ENCODE data around the gene SIDT2.

The SIDT2 gene

DNA sequence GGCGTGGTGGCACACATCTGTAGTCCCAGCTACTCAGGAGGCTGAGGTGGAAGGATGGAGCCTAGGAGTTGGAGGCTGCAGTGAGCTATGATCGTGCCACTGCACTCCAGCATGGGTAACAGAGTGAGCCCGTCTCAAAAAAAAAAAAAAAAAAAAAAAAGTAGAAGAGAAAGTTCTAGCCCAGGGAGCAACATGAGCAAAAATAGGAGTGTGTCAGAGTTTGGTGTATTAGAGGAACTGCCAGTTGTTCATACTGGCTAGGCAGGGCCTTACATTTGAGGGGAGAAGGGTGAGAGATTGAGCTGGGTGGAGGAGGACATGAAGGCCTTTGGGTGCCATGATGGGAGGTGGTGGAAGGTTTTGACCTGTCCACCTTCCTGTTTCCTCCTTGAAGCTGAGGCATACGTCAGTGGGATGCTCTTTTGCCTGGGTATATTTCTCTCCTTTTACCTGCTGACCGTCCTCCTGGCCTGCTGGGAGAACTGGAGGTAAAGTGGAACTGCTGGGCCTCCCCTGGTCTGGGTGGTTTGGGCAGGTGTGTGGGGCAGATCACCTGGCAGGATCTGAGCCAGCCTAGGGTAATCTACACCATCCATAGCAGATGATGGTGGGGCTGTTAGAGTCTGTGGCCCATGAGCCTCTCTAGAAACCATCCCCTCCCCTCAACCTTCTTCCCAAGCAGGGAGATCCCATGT lies 7.3 kb downstream of the SIDT2 start:
- Histone ChIP-seq H3K4me2 (ENCODE audit: low read length) (no peak overlapping the region), H3K9me3 (ENCODE audit: control insufficient read depth, low read length) (no peaks in the 10 kb centered on the region), H3K27me3 (ENCODE audit: control insufficient read depth, insufficient read depth, low read length) (no peaks in the 10 kb centered on the region), H3K4me3 (ENCODE audit: low read depth, low read length) (no peak overlapping the region), H3K9ac (no peak overlapping the region), H3K4me1 (peaks cover 2% of the 10 kb centered on the region), H3K79me2 (no peaks in the 10 kb centered on the region), H3K27ac (no peak overlapping the region), H2AFZ (no peak overlapping the region), H3K36me3 (ENCODE audit: control insufficient read depth, insufficient read depth, low read length) (no peaks in the 10 kb centered on the region)
- TF ChIP-seq, protein P1, sequence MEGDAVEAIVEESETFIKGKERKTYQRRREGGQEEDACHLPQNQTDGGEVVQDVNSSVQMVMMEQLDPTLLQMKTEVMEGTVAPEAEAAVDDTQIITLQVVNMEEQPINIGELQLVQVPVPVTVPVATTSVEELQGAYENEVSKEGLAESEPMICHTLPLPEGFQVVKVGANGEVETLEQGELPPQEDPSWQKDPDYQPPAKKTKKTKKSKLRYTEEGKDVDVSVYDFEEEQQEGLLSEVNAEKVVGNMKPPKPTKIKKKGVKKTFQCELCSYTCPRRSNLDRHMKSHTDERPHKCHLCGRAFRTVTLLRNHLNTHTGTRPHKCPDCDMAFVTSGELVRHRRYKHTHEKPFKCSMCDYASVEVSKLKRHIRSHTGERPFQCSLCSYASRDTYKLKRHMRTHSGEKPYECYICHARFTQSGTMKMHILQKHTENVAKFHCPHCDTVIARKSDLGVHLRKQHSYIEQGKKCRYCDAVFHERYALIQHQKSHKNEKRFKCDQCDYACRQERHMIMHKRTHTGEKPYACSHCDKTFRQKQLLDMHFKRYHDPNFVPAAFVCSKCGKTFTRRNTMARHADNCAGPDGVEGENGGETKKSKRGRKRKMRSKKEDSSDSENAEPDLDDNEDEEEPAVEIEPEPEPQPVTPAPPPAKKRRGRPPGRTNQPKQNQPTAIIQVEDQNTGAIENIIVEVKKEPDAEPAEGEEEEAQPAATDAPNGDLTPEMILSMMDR (IDR thresholded peaks at IDR 0.05): no peak

DNA sequence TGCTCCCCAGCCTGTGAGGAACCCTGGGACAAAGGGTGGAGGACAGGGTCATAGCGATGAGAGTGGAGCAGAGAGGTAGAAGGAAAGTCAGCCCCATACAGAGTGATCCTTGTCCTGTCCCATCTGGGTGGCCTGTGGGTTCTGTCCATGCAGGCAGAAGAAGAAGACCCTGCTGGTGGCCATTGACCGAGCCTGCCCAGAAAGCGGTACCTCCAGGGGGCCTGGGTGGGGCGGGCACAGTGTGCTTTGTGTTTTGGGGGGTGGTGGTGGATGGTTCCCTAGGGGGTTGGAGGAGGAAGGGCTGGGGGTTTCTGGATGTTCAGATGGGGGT lies 7.9 kb downstream of the SIDT2 start:
- no peaks in the 10 kb centered on the region for H3K36me3 ChIP-seq (ENCODE audit: control insufficient read depth, insufficient read depth, low read length)
- H3K4me3 ChIP-seq (ENCODE audit: low read depth, low read length): no peak overlapping the region
- H3K79me2 ChIP-seq: no peaks in the 10 kb centered on the region
- H3K4me1 ChIP-seq: no peaks in the 10 kb centered on the region
- TF ChIP-seq, protein P1 (IDR thresholded peaks at IDR 0.05): no peak
- no peaks in the 10 kb centered on the region for H3K27me3 ChIP-seq (ENCODE audit: control insufficient read depth, insufficient read depth, low read length)
- H3K4me2 ChIP-seq (ENCODE audit: low read length): no peak overlapping the region
- H2AFZ ChIP-seq: no peak overlapping the region
- no peak overlapping the region for H3K27ac ChIP-seq
- H3K9ac ChIP-seq: no peak overlapping the region
- no peaks in the 10 kb centered on the region for H3K9me3 ChIP-seq (ENCODE audit: control insufficient read depth, low read length)

DNA sequence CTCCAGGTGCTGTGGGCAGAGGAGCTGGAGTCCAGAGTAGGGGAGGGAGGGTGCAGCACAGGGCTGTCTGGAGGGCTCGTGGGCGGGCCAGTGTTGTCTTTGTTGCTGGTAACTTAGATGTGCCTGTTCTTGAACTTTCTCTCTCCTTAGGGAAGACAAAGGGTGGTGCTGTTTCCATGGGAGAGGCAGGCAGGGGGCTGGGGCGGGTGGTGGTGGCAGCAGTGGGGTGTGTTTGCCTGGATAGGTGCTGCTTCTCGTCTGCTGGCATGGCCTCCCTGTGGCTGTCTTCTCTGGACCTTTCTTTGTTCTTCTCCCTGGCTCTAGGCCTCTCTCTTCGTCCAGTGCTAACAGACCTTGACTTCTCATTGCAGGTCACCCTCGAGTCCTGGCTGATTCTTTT lies 8.5 kb downstream of the SIDT2 start:
- Histone ChIP-seq H3K4me1 (no peaks in the 10 kb centered on the region), H3K27ac (no peak overlapping the region), H3K9me3 (ENCODE audit: control insufficient read depth, low read length) (no peaks in the 10 kb centered on the region), H3K36me3 (ENCODE audit: control insufficient read depth, insufficient read depth, low read length) (no peaks in the 10 kb centered on the region), H3K4me3 (ENCODE audit: low read depth, low read length) (no peak overlapping the region), H2AFZ (no peak overlapping the region), H3K9ac (no peak overlapping the region), H3K4me2 (ENCODE audit: low read length) (no peak overlapping the region), H3K79me2 (no peaks in the 10 kb centered on the region), H3K27me3 (ENCODE audit: control insufficient read depth, insufficient read depth, low read length) (no peaks in the 10 kb centered on the region)
- TF ChIP-seq, protein P1 (IDR thresholded peaks at IDR 0.05): no peak

DNA sequence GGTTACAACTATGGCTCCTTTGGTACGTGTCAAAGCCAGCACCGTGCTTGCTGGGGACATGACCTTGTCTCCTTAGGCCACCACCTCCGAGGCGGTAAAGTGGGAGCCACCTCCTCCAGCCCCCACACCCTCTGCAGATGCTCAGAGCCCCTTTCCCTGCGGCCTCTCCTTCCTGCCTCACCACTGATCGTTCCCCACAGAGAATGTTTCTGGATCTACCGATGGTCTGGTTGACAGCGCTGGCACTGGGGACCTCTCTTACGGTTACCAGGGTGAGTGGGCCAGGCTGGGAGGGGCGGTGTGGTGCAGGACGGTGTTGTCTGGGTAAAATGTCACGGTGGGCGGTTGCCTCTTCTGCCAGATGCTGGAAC lies 8.9 kb downstream of the SIDT2 start:
- TF ChIP-seq, protein P1 (IDR thresholded peaks at IDR 0.05): no peak
- no peaks in the 10 kb centered on the region for H3K9me3 ChIP-seq (ENCODE audit: control insufficient read depth, low read length)
- no peaks in the 10 kb centered on the region for H3K79me2 ChIP-seq
- no peaks in the 10 kb centered on the region for H3K27me3 ChIP-seq (ENCODE audit: control insufficient read depth, insufficient read depth, low read length)
- no peak overlapping the region for H3K27ac ChIP-seq
- H2AFZ ChIP-seq: no peak overlapping the region
- H3K4me3 ChIP-seq (ENCODE audit: low read depth, low read length): no peak overlapping the region
- H3K4me1 ChIP-seq: no peaks in the 10 kb centered on the region
- no peak overlapping the region for H3K4me2 ChIP-seq (ENCODE audit: low read length)
- no peaks in the 10 kb centered on the region for H3K36me3 ChIP-seq (ENCODE audit: control insufficient read depth, insufficient read depth, low read length)
- H3K9ac ChIP-seq: no peak overlapping the region

DNA sequence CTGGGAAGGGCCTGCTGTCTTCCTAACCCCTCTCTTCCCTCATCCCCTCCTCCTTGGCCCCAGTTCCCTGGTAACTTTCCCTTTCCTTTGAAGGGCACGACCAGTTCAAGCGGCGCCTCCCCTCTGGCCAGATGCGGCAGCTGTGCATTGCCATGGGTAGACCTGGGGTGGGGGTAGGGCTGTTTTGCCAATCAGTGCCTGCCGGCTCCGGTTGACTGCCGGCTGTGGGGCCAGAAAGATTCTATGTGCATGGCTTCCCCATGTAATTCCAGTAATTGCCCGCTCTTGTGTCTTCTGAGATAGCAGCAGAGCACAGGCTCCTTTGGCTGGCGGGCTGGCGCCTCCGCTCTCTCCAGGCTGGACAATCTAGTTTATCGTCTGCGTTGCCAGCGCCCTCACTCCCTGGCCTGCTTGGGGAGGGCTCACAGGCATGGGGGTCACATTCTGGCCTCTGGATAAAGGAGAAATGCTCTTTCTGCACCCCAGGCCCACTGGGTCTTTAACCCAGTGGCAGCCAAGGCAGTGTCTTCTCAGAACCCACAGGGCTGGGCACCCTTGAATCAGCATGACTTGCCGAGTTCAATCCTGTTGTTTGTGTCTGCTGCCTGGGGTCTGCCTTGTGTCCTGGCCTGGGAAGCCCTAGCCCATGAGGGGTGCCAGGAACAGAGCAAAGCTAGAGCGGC lies 9.4 kb downstream of the SIDT2 start:
- Histone ChIP-seq H3K27ac (no peak overlapping the region), H3K27me3 (ENCODE audit: control insufficient read depth, insufficient read depth, low read length) (no peaks in the 10 kb centered on the region), H3K4me3 (ENCODE audit: low read depth, low read length) (no peak overlapping the region), H3K36me3 (ENCODE audit: control insufficient read depth, insufficient read depth, low read length) (no peaks in the 10 kb centered on the region), H3K9me3 (ENCODE audit: control insufficient read depth, low read length) (no peaks in the 10 kb centered on the region), H3K79me2 (no peaks in the 10 kb centered on the region), H3K4me2 (ENCODE audit: low read length) (no peak overlapping the region), H2AFZ (no peak overlapping the region), H3K4me1 (no peaks in the 10 kb centered on the region), H3K9ac (no peak overlapping the region)
- TF ChIP-seq, protein P1 (IDR thresholded peaks at IDR 0.05): no peak
